Measurements from ENCODE around the gene LRRC75B. TPM values are rescaled to one million over a fixed set of nuclear protein-coding genes. Genes with fewer than 3 reads are reported as not detected.
"Not testable (repeated sequence)": the region's sequence is repeated elsewhere in the genome, so short reads cannot be mapped to it uniquely, and the experiment has no call there.

LRRC75B gene, protein sequence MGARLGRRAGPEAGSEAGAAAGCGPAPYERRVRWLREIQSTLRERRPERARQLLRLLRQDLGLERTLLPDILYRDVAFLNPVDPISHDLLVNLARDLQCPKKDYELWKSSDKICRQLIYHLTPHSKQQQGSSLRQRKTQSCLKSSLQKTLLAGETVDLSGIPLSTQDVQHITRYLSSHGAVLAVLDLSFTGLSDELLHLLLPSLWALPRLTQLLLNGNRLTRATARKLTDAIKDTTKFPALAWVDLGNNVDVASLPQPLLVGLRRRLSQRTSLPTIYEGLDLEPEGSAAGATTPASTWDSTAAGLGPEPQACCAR
- 9.6 TPM for total RNA-seq
- polyA plus RNA-seq, result 22.7 TPM

DNA sequence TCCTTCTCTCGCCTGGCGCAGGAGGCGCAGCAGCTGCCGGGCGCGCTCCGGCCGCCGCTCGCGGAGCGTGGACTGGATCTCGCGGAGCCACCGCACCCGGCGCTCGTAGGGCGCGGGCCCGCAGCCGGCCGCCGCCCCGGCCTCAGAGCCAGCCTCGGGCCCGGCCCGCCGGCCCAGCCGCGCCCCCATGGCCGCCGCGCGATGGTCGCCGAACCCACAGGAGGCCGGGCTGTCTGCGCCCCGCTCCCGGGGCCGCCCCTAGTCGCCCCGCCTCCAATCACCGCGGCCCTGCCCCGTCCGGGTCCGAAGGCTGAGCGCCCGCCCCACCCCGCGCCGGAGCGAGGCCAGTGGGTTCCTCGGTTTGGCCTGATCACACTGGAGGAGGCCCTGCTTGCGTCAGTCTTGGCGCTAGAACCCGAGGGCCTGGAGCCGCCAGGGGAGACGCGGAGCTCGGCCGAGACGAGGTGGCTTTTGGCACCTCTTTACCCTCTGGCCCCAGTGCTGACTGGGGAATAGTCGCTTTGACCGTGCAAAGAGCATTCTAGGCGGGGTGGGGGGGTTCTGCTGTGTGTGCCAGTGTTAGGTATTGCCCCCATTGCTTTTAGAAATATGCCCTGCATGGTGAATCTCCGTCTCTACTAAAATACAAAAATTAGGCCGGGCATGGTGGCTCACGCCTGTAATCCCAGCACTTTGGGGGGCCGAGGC, at the start of gene LRRC75B:
Gene LRRC75B (minus strand): TSS at position 223 of the 708 bp plus-strand sequence. CDS start 34 bp downstream, at position 189.
- Histone ChIP-seq H3K27ac (ENCODE audit: low read depth) (peak within 1 kb of the TSS; percentile 27), H3K4me3 (ENCODE audit: low read depth, low read length) (peak within 1 kb of the TSS; percentile 63), H3K36me3 (ENCODE audit: insufficient read depth) (no peaks in the 10 kb centered on the region), H3K4me1 (ENCODE audit: insufficient read depth) (no peaks in the 10 kb centered on the region)
- peak; percentile 69 for DNase-seq (ENCODE audit: extremely low spot score)
- 3% methylated on average over 72 of the region's 72 CpGs for WGBS

GRCh38 chr22:24642307-24642706, 49.4 kb upstream of the LRRC75B start:
- not testable (repeated sequence) for H3K4me3 ChIP-seq (ENCODE audit: low read depth, low read length); DNase-seq (ENCODE audit: extremely low spot score); H3K36me3 ChIP-seq (ENCODE audit: insufficient read depth); H3K4me1 ChIP-seq (ENCODE audit: insufficient read depth); H3K27ac ChIP-seq (ENCODE audit: low read depth)
- WGBS, result 83% methylated on average over 1 of the region's 1 CpG

DNA sequence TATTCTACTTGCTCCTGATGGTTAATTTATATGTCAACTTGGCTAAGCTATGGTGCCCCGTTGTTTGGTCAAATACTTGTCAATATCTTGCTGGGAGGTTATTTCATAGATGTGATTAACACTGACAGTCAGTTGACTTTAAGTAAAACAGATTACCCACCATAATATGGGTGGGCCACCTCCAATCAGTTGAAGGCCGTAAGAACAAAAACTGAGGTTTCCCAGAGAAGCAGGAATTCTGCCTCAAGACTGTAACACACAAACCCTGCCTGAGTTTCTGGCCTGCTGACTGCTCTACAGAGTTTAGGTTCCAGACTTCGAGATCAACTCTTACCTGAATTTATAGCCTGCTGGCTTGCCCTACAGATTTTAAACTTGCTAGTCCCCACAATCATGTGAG, 43.6 kb upstream of the LRRC75B start:
- H3K27ac ChIP-seq (ENCODE audit: low read depth); H3K36me3 ChIP-seq (ENCODE audit: insufficient read depth); H3K4me3 ChIP-seq (ENCODE audit: low read depth, low read length); H3K4me1 ChIP-seq (ENCODE audit: insufficient read depth); DNase-seq (ENCODE audit: extremely low spot score): not testable (repeated sequence)
- WGBS, result 87% methylated on average over 3 of the region's 3 CpGs

DNA sequence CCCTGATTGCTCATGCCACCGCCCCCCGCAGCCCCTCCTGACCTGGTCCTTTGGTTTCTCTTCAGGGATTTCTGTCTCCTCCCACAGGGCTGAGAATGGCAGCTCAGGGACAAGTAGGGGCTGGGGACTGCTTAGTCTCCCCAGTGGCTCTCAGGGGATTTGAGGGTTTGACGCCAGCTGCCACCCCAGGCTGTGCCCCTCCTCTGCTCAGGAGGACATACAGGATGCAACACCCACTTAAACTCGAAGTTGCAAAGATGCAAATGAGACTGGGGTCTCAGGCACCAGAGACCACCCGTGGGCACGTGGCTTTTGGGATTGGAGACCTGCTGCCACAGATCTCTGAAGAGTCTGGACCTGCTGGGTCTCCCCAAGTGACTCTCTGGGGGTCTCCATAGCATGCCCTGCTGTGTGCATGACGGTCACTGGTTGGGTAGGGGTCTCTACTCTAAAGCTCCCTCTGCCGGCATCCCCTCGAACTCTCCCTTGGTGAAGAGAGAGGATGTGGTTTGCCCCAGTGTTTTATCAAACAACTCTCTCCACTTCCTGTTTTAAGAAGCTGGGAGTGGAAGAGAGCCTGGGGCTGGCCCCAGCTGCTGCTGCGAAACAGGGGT, 42.0 kb upstream of the LRRC75B start:
- WGBS, result 43% methylated on average over 9 of the region's 10 CpGs
- not testable (repeated sequence) for H3K4me1 ChIP-seq (ENCODE audit: insufficient read depth); H3K36me3 ChIP-seq (ENCODE audit: insufficient read depth); H3K4me3 ChIP-seq (ENCODE audit: low read depth, low read length); H3K27ac ChIP-seq (ENCODE audit: low read depth); DNase-seq (ENCODE audit: extremely low spot score)

DNA sequence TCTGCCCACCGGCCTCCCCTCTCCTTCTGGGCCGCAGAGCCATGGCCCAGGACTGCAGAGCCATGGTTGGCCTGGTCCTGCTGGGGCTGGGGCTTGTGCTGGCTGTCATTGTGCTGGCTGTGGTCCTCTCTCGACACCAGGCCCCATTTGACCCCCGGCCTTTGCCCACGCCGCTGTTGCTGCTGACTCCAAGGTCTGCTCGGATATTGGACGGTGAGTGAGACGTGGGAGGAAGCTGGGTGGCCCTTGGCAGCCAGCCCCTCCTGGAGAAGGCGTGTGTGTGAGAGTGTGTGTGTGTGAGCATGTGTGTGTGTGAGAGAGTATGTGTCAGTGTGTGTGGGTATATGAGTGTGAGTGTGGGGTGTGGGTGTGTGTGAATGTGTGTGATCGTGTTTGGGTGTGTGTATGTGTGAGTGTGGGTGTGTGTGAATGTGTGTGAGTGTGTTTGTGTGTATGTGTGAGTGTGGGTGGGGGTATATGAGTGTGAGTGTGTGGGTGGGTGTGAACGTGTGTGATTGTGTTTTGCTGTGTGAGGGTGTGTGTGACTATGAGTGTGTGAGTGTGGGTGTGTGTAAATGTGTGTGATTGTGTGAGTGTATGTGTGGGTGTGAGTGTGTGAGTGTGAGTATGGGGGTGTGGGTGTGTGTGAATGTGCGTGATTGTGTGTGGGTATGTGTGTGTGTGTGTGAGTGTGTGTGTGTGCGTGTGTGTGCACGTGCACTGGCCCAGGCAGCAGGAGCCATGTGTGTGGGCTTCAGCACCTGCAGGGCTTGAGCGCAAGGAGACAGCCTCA, 40.6 kb upstream of the LRRC75B start:
- DNase-seq (ENCODE audit: extremely low spot score), result not testable (repeated sequence)

DNA sequence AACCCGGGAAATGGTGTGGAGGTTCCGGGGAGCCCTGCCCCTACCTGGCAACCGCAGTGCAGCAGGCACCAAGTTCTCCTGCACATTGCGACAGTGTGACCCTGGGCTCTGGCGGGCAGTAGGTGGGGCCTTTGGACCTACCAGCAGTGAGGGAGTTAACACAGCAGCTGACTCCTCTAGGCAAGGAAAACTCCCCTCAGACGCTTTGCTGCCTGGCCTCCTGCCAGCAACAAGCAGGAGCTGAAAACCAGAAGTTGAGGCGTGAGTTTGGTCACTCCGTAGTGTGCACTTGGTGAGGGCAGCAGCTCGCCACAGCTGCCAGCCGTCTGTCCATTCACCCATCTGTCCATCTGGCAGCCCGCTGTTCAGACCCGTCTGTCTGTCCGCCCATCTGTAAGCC, 39.8 kb upstream of the LRRC75B start:
- WGBS, result 16% methylated on average over 12 of the region's 13 CpGs
- H3K36me3 ChIP-seq (ENCODE audit: insufficient read depth); DNase-seq (ENCODE audit: extremely low spot score); H3K27ac ChIP-seq (ENCODE audit: low read depth); H3K4me1 ChIP-seq (ENCODE audit: insufficient read depth); H3K4me3 ChIP-seq (ENCODE audit: low read depth, low read length): not testable (repeated sequence)

More for the DNA sequence above, 40.6 kb upstream of the LRRC75B start:
- not testable (repeated sequence) for H3K4me3 ChIP-seq (ENCODE audit: low read depth, low read length); H3K4me1 ChIP-seq (ENCODE audit: insufficient read depth); H3K27ac ChIP-seq (ENCODE audit: low read depth); H3K36me3 ChIP-seq (ENCODE audit: insufficient read depth)
- 51% methylated on average over 16 of the region's 16 CpGs for WGBS

GRCh38 chr22:24631430-24632122, 38.7 kb upstream of the LRRC75B start:
- not testable (repeated sequence) for H3K4me3 ChIP-seq (ENCODE audit: low read depth, low read length); H3K36me3 ChIP-seq (ENCODE audit: insufficient read depth); H3K27ac ChIP-seq (ENCODE audit: low read depth); DNase-seq (ENCODE audit: extremely low spot score); H3K4me1 ChIP-seq (ENCODE audit: insufficient read depth)
- WGBS, result 43% methylated on average over 15 of the region's 16 CpGs

DNA sequence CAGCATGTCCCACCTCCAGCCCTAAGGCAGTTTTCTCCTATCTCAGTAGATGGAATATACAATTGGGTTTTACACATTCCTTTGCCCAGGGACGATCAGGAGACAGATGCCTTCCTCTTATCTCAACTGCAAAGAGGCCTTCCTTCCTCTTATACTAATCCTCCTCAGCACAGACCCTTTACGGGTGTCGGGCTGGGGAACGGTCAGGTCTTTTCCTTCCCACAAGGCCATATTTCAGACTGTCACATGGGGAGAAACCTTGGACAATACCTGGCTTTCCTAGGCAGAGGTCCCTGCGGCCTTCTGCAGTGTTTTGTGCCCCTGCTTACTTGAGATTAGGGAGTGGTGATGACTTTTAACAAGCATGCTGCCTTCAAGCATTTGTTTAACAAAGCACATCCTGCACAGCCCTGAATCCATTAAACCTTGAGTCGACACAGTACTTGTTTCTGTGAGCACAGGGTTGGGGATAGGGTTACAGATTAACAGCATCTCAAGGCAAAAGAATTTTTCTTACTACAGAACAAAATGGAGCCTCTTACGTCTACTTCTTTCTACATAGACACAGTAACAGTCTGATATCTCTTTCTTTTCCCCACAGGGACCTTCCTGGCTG, 38.0 kb upstream of the LRRC75B start:
- DNase-seq (ENCODE audit: extremely low spot score); H3K4me3 ChIP-seq (ENCODE audit: low read depth, low read length); H3K36me3 ChIP-seq (ENCODE audit: insufficient read depth); H3K27ac ChIP-seq (ENCODE audit: low read depth); H3K4me1 ChIP-seq (ENCODE audit: insufficient read depth): not testable (repeated sequence)
- 50% methylated on average over 7 of the region's 7 CpGs for WGBS

DNA sequence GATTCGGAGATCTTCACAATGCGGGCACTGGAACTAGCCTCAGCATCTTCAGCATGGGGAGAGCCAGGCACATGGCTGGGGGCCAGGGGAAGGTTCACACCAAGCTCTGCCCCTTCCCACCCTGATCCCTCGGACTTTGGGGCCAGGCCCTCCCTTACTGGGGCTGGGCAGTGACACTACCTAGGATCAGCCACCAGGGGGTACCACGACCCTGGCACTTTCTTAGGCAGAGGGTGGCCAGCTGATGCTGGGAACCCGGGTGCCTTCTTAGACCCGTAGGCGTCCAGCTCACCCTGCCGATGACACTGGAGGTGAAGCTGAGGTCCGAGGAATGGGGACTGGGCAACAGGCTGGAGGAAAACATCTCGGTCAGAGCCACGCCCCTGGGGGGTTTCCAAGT, 36.2 kb upstream of the LRRC75B start:
- DNase-seq (ENCODE audit: extremely low spot score); H3K4me1 ChIP-seq (ENCODE audit: insufficient read depth); H3K27ac ChIP-seq (ENCODE audit: low read depth); H3K36me3 ChIP-seq (ENCODE audit: insufficient read depth); H3K4me3 ChIP-seq (ENCODE audit: low read depth, low read length): not testable (repeated sequence)
- WGBS, result 60% methylated on average over 9 of the region's 11 CpGs

GRCh38 chr22:24627911-24628310, 35.0 kb upstream of the LRRC75B start:
- not testable (repeated sequence) for DNase-seq (ENCODE audit: extremely low spot score); H3K4me1 ChIP-seq (ENCODE audit: insufficient read depth); H3K4me3 ChIP-seq (ENCODE audit: low read depth, low read length); H3K36me3 ChIP-seq (ENCODE audit: insufficient read depth); H3K27ac ChIP-seq (ENCODE audit: low read depth)
- WGBS, result 92% methylated on average over 13 of the region's 16 CpGs

DNA sequence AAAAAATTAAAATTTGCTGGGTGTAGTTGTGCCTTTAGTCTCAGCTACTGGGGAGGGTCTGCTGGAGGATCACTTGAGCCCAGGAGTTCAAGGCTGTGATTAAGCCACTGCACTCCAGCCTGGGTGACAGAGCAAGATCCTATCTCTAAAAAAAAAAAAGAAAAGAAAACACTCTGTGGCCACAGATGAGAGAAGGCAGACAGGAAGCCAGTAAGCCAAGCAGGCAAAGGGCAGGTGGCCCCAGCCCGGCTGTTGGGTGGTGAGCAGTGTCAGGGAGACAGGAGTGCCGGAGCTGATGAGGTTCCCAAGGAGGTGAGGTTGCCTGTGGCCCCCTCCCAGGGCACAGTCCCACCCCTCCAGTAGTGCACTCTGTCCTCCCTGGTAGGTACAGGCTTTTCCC, 29.7 kb upstream of the LRRC75B start:
- H3K27ac ChIP-seq (ENCODE audit: low read depth); H3K4me3 ChIP-seq (ENCODE audit: low read depth, low read length); H3K36me3 ChIP-seq (ENCODE audit: insufficient read depth); DNase-seq (ENCODE audit: extremely low spot score); H3K4me1 ChIP-seq (ENCODE audit: insufficient read depth): not testable (repeated sequence)
- WGBS, result 61% methylated on average over 2 of the region's 2 CpGs

DNA sequence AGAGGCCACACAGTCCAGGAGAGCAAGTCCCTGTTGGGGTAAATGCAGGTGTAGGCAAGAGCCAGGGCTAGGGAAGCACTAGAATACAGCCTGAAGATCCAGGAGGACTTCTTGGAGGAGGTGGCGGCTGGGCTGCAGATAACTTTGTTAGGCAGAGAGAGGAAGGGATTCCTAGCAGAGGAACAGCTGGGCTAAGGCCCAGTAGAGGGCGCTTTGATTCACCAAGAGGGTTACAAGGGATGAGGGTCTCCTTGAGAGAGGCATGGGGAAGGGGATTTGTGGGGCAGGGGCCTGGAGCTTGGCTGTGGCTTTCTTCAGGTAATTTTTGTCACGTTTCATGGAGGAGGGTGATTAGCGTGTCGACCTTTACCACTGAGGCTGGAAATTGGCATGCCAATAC, 28.4 kb upstream of the LRRC75B start:
- H3K4me3 ChIP-seq (ENCODE audit: low read depth, low read length); DNase-seq (ENCODE audit: extremely low spot score); H3K27ac ChIP-seq (ENCODE audit: low read depth); H3K36me3 ChIP-seq (ENCODE audit: insufficient read depth); H3K4me1 ChIP-seq (ENCODE audit: insufficient read depth): not testable (repeated sequence)
- WGBS, result 80% methylated on average over 4 of the region's 5 CpGs
